GM23338 (cell line): ENCODE measurements around the gene UXS1. TPM values are rescaled to one million over a fixed set of nuclear protein-coding genes. Genes with fewer than 3 reads are reported as not detected.

Source experiments
- ATAC-seq: fragments of 200-7000 bp; cut with Tn5 transposase; 3 replicates; pipeline ENCODE4 v1.9.1; 2020
- DNase-seq: peaks from one replicate; pipeline ENCODE4 v3.0.0-alpha.2; 2015; ENCODE audit warnings: low spot score
- H2AFZ ChIP-seq: fragments of 200-600 bp; sonication (generic); 2 replicates; pipeline ENCODE4 v1.8.0; 2016; ENCODE audit warnings: antibody characterized with exemption, mild to moderate bottlenecking, moderate library complexity
- H3F3A ChIP-seq: fragments of 200-600 bp; sonication (generic); replicated peaks from 2 replicates; pipeline ENCODE4 v1.8.0; 2017; ENCODE audit warnings: antibody characterized with exemption, mixed run types, low read depth
- H3K27ac ChIP-seq: fragments of 200-600 bp; sonication (generic); 2 replicates; pipeline ENCODE4 v1.6.1; 2016; ENCODE audit warnings: low read depth
- H3K27me3 ChIP-seq: fragments of 200-600 bp; sonication (generic); 2 replicates; pipeline ENCODE4 v1.8.0; 2016; ENCODE audit warnings: mild to moderate bottlenecking, mixed run types, moderate library complexity; ENCODE audit not compliant: insufficient read depth
- H3K36me3 ChIP-seq: fragments of 200-600 bp; sonication (generic); 2 replicates; pipeline ENCODE4 v1.8.0; 2016; ENCODE audit warnings: mild to moderate bottlenecking; ENCODE audit not compliant: insufficient read depth
- H3K4me1 ChIP-seq: fragments of 200-600 bp; sonication (generic); 2 replicates; pipeline ENCODE4 v1.8.0; 2016; ENCODE audit warnings: mild to moderate bottlenecking, moderate library complexity; ENCODE audit not compliant: insufficient read depth
- H3K4me2 ChIP-seq: fragments of 200-600 bp; sonication (generic); 2 replicates; pipeline ENCODE4 v1.7.1; 2017; ENCODE audit warnings: mixed run types
- H3K4me3 ChIP-seq: fragments of 200-600 bp; sonication (generic); 2 replicates; pipeline ENCODE4 v1.6.1; 2016; ENCODE audit warnings: mixed run types
- H3K79me2 ChIP-seq: fragments of 200-600 bp; sonication (generic); replicated peaks from 2 replicates; pipeline ENCODE4 v1.8.0; 2017; ENCODE audit warnings: mild to moderate bottlenecking; ENCODE audit not compliant: insufficient read depth
- H3K9me2 ChIP-seq: fragments of 200-600 bp; sonication (generic); 2 replicates; pipeline ENCODE4 v1.8.0; 2017; ENCODE audit not compliant: insufficient read depth
- H4K20me1 ChIP-seq: fragments of 200-600 bp; sonication (generic); replicated peaks from 2 replicates; pipeline ENCODE4 v1.8.0; 2017; ENCODE audit warnings: mild to moderate bottlenecking; ENCODE audit not compliant: insufficient read depth
- H3K27ac Mint-ChIP-seq: 2 replicates; pipeline ENCODE4 v1.8.0; 2020; ENCODE audit warnings: inconsistent platforms, mild to moderate bottlenecking, moderate library complexity, mixed read lengths
- H3K27me3 Mint-ChIP-seq: 3 replicates; pipeline ENCODE4 v1.8.0; 2022; ENCODE audit warnings: low read depth, mild to moderate bottlenecking, moderate library complexity, mixed read lengths, inconsistent platforms; ENCODE audit not compliant: insufficient read depth, poor library complexity
- H3K36me3 Mint-ChIP-seq: 3 replicates; pipeline ENCODE4 v1.8.0; 2021; ENCODE audit warnings: low read depth, mild to moderate bottlenecking, inconsistent platforms, moderate library complexity, mixed read lengths
- H3K4me1 Mint-ChIP-seq: 3 replicates; pipeline ENCODE4 v1.8.0; 2020; ENCODE audit warnings: mild to moderate bottlenecking, inconsistent platforms, mixed read lengths
- H3K4me3 Mint-ChIP-seq: 3 replicates; pipeline ENCODE4 v1.8.0; 2021; ENCODE audit warnings: moderate library complexity, mild to moderate bottlenecking, inconsistent platforms, mixed read lengths
- H3K9me3 Mint-ChIP-seq: 3 replicates; pipeline ENCODE4 v1.8.0; 2020; ENCODE audit warnings: moderate library complexity, mild to moderate bottlenecking, inconsistent platforms, mixed read lengths
- CREB1 ChIP-seq: fragments of 250-450 bp; sonication (Bioruptor Pico); IDR thresholded peaks from 2 replicates; pipeline ENCODE4 v1.5.0; 2020; ENCODE audit warnings: low read depth, mild to moderate bottlenecking, moderate library complexity
- POLR2AphosphoS5 ChIP-seq: IDR thresholded peaks from 2 replicates; pipeline ENCODE4 v1.6.1; 2016; ENCODE audit warnings: antibody characterized with exemption, low read depth
- ZNF331 ChIP-seq: fragments of 250-450 bp; sonication (Bioruptor Pico); IDR thresholded peaks from 2 replicates; pipeline ENCODE4 v1.5.0; 2020; ENCODE audit warnings: low read depth, mild to moderate bottlenecking, moderate library complexity
- polyA plus RNA-seq: library from polyadenylated mRNA; unstranded; fragments of >200 nt; fragmentation: Nextera tagmentation; extraction: Ambion mirVana; gene quantifications from 2 replicates; pipeline ENCODE4 v1.2.1, GENCODE V29; 2016
- total RNA-seq: library from RNA; depleted of rRNA; stranded (reverse); fragments of >200 nt; shearing (Covaris generic); gene quantifications from 2 replicates; pipeline ENCODE4 v1.2.3, GENCODE V29; 2014
- TF ChIP-seq, protein P1 (sequence below): fragments of 250-450 bp; sonication (Bioruptor Pico); IDR thresholded peaks from 2 replicates; pipeline ENCODE4 v1.5.0; 2020; ENCODE audit warnings: mild to moderate bottlenecking, moderate library complexity
- TF ChIP-seq, protein P2 (sequence below), 2 experiments: fragments of 200-600 bp in 1 of 2; sonication (generic) in 1 of 2; conservative IDR thresholded peaks; 2 replicates each; pipeline versions ENCODE4 v1.5.1 to v1.6.1; 2016 to 2017; ENCODE audit warnings: antibody characterized with exemption in 2 of 2, low read depth in 2 of 2, mild to moderate bottlenecking in 2 of 2, moderate library complexity in 1 of 2

Gene UXS1
- total and polyA plus RNA-seq, 2 experiments from 2014 or later: 48.7 to 131 TPM

DNA sequence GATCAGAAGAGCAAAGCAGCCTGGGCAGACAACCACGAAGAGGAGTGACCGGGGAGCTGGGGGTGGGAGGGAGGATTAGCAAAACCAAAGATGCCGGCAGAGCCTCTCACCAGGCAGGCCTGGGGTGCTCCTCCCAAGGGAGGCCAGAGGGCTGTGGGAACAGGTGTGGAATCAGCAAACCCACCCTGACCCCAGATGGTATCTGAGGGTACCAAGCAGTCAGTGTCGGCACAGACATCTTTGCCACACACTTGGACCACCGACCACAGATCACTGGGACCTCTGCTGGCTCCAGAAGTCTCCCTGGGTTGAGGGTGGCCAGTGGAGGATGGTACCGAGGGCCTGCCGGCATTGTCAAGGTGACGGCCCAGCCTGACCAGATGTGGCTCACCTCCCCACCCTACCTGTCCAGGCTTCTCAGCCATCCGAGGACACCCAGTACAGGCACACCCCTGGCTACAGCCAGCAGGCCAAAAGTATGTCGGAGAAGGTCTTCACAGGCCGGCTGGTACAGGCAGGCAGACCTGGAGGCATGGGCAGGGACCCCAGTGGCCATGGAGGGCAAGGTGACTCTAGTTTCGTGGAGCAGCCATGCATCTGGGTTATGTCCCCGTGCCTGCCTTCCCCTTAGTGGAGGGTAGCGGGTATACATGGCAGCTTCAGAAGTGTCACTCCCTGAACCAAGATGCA is 82.1 kb downstream of the UXS1 start (continued):
- TF ChIP-seq, protein P1, sequence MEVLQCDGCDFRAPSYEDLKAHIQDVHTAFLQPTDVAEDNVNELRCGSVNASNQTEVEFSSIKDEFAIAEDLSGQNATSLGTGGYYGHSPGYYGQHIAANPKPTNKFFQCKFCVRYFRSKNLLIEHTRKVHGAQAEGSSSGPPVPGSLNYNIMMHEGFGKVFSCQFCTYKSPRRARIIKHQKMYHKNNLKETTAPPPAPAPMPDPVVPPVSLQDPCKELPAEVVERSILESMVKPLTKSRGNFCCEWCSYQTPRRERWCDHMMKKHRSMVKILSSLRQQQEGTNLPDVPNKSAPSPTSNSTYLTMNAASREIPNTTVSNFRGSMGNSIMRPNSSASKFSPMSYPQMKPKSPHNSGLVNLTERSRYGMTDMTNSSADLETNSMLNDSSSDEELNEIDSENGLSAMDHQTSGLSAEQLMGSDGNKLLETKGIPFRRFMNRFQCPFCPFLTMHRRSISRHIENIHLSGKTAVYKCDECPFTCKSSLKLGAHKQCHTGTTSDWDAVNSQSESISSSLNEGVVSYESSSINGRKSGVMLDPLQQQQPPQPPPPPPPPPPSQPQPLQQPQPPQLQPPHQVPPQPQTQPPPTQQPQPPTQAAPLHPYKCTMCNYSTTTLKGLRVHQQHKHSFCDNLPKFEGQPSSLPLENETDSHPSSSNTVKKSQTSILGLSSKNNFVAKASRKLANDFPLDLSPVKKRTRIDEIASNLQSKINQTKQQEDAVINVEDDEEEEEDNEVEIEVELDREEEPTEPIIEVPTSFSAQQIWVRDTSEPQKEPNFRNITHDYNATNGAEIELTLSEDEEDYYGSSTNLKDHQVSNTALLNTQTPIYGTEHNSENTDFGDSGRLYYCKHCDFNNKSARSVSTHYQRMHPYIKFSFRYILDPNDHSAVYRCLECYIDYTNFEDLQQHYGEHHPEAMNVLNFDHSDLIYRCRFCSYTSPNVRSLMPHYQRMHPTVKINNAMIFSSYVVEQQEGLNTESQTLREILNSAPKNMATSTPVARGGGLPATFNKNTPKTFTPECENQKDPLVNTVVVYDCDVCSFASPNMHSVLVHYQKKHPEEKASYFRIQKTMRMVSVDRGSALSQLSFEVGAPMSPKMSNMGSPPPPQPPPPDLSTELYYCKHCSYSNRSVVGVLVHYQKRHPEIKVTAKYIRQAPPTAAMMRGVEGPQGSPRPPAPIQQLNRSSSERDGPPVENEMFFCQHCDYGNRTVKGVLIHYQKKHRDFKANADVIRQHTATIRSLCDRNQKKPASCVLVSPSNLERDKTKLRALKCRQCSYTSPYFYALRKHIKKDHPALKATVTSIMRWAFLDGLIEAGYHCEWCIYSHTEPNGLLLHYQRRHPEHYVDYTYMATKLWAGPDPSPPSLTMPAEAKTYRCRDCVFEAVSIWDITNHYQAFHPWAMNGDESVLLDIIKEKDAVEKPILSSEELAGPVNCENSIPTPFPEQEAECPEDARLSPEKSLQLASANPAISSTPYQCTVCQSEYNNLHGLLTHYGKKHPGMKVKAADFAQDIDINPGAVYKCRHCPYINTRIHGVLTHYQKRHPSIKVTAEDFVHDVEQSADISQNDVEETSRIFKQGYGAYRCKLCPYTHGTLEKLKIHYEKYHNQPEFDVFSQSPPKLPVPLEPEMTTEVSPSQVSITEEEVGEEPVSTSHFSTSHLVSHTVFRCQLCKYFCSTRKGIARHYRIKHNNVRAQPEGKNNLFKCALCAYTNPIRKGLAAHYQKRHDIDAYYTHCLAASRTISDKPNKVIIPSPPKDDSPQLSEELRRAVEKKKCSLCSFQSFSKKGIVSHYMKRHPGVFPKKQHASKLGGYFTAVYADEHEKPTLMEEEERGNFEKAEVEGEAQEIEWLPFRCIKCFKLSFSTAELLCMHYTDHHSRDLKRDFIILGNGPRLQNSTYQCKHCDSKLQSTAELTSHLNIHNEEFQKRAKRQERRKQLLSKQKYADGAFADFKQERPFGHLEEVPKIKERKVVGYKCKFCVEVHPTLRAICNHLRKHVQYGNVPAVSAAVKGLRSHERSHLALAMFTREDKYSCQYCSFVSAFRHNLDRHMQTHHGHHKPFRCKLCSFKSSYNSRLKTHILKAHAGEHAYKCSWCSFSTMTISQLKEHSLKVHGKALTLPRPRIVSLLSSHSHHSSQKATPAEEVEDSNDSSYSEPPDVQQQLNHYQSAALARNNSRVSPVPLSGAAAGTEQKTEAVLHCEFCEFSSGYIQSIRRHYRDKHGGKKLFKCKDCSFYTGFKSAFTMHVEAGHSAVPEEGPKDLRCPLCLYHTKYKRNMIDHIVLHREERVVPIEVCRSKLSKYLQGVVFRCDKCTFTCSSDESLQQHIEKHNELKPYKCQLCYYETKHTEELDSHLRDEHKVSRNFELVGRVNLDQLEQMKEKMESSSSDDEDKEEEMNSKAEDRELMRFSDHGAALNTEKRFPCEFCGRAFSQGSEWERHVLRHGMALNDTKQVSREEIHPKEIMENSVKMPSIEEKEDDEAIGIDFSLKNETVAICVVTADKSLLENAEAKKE (CRISPR knock-in tag): no peak
- TF ChIP-seq, protein P2, sequence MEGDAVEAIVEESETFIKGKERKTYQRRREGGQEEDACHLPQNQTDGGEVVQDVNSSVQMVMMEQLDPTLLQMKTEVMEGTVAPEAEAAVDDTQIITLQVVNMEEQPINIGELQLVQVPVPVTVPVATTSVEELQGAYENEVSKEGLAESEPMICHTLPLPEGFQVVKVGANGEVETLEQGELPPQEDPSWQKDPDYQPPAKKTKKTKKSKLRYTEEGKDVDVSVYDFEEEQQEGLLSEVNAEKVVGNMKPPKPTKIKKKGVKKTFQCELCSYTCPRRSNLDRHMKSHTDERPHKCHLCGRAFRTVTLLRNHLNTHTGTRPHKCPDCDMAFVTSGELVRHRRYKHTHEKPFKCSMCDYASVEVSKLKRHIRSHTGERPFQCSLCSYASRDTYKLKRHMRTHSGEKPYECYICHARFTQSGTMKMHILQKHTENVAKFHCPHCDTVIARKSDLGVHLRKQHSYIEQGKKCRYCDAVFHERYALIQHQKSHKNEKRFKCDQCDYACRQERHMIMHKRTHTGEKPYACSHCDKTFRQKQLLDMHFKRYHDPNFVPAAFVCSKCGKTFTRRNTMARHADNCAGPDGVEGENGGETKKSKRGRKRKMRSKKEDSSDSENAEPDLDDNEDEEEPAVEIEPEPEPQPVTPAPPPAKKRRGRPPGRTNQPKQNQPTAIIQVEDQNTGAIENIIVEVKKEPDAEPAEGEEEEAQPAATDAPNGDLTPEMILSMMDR (conservative IDR thresholded peaks at IDR 0.05; ENCODE audit: low read depth in 2 of 2): no peak

DNA sequence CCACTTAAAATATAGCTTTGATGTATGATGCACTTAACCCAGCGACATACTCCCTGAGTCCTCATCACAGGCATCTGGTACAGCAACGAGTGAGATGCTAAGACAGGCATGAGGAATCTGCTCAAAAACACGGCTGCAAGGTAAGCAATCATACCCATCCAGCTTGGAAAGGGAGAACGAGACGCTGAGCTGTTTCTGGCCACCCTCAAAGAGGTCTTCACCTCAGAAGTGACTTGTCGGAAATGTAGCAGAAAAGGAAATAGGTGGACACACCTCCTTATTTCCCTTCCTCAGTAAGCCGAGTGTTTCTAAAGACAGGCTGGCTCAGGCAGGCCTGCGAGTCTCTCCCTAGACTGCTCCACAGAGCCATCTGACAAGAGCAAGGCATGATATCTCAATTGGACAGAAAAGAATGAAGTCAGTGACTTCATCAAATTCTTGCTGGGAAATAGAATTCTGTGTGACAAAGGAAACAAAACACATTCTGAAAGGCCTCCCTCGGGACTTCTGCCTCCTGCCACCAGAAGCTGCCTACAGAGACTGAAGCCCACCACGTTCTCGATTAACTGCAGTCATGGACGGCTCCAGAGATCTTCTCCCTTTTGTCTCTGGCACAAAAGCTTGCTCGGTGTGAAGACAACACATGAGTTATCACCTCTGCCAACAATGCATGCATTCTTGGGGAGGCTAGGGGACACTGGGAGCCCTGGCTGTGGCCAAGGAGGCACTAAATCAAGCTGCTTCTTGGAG is 84.3 kb downstream of the UXS1 start:
- no peaks in the 10 kb centered on the region; the same call in 1 of the 2 replicates for H3K36me3 ChIP-seq
- no peaks in the 10 kb centered on the region; the same call in none of the 2 replicates for H4K20me1 ChIP-seq
- H3K4me3 ChIP-seq: no peak overlapping the region
- Mint-ChIP-seq H3K4me1 (no peaks in the 10 kb centered on the region), H3K9me3 (no peaks in the 10 kb centered on the region), H3K4me3 (no peak overlapping the region), H3K27me3 (peaks cover 3% of the 10 kb centered on the region), H3K27ac (no peak overlapping the region), H3K36me3 (peaks cover 36% of the 10 kb centered on the region; the same call in 2 of the 3 replicates)
- H3K79me2 ChIP-seq: no peaks in the 10 kb centered on the region
- no peaks in the 10 kb centered on the region for H3F3A ChIP-seq
- no peak overlapping the region for H3K4me2 ChIP-seq
- H3K4me1 ChIP-seq: no peaks in the 10 kb centered on the region
- ATAC-seq: no peak
- no peak overlapping the region for H3K27ac ChIP-seq
- H2AFZ ChIP-seq: no peak overlapping the region
- no peaks in the 10 kb centered on the region for H3K27me3 ChIP-seq
- DNase-seq: no peak
- H3K9me2 ChIP-seq: no peaks in the 10 kb centered on the region
- TF ChIP-seq POLR2AphosphoS5: no peak
- no peak for TF ChIP-seq ZNF331
- TF ChIP-seq CREB1: no peak
- TF ChIP-seq, protein P1 (CRISPR knock-in tag): no peak
